ENCODE measurements around the gene CCND1.
"Not testable (repeated sequence)": the region's sequence is repeated elsewhere in the genome, so short reads cannot be mapped to it uniquely, and the experiment has no call there.

Gene CCND1

DNA sequence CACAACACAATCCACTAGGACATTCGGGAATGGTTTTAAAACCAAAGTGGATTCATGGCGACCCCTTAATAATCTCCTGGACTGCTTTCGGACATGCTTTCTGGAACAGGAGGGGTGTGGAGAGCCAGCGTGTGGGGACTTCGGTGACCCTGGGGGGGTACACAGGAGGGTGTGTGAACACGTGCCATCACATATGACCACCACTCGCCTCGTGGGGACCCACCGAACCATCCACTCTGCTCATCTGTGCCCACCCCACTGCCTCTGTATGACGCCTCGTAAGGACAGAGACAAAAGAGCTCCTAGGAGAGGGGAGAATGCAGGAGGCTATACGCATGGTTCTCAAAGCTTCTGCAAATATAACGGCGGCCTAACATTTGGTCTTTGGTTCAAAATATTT, 25.3 kb downstream of the CCND1 start:
- no peak for DNase-seq (ENCODE audit: low read depth in 2 of 2)

DNA sequence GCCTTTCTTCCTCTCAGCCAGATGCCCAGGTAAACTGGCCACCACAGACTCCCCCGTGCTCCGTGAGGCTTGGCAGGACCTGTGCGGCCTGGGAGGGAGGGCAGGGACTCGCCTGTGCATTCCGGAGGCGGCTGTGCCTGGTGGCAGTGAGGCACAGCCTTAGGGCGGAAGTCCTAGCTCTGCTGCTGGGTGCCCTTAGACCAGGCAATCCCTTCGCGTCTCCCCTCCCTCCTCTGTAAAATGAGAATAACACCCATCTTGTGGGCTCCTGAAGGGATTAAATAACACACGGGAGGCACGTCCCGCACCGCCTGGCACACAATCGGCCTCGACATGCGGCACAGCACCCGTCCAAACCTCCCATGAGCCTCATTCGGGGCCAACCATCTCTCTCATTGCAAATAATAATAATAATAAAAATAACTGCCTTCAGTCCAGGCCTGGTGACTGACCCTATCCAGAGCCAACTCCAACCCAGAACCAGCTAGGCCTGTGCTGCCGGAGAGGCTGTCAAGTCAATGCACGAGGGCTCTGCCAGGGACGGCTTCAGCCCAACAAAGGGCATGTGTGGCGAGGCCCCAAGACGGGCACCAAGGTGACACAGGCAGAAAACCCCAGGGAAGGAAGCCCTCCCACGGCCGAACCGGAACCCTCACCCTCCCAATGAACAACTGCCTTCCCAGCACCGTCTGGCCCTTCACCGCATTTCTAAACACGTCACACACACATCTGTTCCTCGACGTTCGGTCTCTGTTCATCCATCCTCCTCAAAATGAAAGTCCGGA, 26.0 kb downstream of the CCND1 start:
- DNase-seq (ENCODE audit: low read depth in 2 of 2), result no peak

DNA sequence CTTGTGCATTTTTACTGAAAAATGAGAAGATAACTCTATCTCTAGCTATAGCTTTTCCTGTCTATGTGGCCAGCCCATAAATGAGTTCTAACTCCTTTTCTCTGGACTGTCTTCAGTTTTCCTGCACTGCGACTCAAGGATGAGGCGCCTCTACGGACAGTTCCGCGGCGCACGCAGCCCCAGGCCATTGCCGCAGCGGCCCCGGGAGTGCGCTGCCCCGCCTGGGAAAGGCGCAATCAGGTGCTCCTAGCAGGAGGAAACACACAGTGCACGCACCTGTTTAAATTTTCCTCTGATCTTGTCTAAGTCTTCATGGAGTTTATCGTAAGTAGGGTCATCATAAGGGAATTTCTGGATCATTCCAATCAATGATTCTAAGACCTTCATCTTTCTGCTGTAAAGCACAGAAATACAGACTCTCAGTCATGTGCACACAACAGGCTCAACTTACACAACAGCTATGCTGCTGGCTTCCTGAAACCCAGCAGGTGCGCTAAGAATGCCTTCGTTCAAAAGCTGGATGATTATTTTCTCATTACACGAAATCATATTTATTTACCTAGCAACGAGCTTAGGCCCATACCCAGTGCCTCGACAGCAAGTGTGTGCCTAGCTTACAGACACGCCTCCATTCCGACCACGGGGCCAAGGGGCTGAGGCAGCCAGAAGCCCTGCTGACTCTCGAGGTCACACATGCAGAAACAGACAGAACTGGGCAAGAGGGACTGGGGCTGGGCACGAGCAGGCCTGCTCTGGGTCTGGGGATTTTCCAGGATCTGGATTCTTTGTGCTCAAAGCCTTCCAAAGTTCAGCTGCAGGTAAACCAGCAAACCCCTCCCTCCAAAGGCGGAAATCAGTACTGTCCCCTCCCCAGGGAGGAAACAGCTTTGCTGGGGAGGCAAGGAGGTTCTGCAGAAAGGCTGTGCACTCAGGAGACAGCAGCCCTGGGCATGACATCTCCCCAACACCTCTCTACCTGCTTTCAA, 27.0 kb downstream of the CCND1 start:
- no peak for DNase-seq (ENCODE audit: low read depth in 2 of 2)

DNA sequence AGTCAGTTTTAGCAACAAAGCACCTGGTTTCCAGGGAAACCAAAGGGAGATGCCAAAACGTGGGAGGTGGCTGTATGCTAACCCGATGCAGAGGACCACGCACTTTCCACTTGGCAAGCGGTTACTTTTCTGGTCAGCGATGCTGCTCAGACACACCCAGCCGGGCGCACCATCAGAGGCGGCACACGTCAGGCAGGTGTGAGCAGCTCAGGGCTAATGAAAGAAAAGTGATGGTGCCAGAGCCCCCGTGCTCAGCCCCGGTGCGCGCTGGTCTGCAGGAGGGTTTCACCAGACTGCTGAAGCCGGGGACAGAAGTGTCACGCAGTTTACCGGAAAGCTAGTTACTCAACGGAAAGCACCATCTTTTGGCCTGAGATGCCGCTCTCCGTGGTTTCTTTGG, 28.5 kb downstream of the CCND1 start:
- DNase-seq (ENCODE audit: low read depth in 2 of 2), result no peak

GRCh38 chr11:69670158-69670845, 29.3 kb downstream of the CCND1 start:
- peak; percentile 43 to 44 for DNase-seq (ENCODE audit: low read depth in 2 of 2)

DNA sequence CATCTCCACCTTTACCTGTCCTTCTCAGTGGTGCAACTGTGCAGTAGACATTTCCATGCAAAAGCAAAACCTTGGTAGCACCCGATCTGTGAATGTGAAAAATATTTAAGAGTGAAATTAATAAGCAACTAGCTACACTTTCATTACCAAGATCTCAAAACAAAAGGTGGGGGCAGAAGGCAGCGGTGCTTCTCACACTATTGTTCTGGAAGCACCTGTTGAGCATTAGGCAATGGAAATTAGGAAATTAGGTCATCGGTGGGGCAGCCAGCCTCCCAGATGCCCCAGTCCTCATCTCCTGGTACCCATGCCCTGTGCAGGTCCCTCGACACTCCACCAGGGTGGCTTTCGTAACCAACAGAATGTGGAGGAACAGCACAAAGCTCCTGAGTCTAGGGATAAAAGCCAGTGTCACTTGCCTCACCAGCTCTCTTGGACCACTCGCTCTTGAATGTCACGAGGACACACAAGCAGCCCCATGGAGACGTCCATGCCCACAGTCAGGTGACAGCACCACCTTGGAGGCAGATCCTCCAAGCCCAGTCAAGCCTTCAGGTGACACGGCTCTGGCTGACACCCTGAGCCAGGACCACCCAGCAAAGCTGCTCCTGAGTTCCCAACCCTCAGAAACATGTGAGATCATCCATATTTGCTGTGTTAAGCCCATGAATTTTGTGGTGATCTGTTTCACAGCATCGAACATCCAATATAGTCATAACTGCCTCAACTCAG, 30.9 kb downstream of the CCND1 start:
- no peak for DNase-seq (ENCODE audit: low read depth in 2 of 2)

DNA sequence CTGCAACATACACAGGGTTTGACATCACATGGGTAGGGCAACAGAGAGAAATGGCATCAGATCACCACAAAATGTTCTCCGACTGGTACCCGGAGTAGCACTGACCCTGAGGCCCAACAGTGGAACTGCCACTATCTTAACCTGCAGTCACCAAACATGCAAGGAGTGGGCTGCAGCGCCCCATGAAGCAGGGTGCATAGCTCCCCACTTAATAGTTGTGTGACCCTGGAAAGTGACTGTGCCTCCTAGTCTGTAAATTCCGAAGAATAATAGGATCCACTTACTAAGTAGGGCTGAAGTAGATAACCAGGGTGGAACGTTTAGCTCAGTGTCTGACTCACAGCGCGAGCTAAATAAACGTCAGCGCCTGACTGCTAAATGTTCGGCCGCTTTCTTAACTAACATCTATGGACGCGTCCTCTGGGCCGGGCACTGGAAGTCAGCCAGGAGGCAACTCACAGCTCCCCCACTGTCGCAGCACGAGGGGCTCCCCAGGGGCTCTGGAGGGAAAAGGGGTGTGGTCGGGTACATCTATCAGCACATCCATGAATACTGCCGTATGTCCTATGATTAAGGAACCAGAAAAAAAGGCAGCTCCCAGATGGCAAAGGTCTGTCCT, 33.4 kb downstream of the CCND1 start:
- DNase-seq (ENCODE audit: low read depth in 2 of 2), result no peak

DNA sequence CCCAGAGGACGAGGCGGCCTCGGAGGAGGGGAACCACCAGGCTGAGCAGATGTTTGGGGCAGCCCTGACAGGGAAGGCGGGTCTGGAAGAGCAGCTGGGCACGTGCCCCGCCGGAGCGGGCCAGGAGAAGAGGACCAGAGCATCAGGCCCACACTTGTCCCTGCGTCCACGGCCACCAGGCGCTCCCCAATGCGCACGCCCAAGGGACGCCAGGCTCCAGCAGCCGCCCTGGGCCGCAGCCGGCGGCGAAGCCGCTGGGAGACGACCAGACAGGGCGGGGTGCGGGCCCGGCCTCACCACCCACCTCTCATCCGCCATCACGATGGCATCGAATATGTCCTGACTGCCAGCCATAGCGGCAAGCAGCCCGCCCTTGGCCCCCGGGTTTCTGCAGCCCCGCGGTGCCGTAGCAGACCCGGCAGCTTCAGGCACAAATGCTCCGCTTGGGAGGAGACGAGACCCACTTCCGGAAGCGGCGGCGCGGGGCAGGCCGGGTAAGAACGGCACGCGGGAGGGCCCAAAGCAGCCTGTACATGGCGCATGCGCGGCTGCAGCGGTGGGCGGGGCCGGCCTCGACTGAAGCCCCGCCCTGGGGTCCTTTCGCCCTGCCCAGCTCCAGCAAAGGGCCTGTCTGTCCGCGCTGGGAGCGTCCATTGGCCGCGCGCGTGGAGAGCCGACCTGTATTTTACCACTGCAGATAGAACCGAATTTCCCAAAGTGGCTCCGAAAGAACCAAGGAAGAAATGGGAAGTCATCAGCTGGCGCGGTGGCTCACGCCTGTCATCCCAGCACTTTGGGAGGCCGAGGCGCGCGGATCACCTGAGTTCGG, 34.1 kb downstream of the CCND1 start, which contains the start of gene LTO1:
Gene LTO1, minus strand, starts transcription at position 468 of the 829 bp plus-strand sequence. Its CDS starts 114 bp downstream, at position 354.
- peak; percentile 85 to 86 for DNase-seq (ENCODE audit: low read depth in 2 of 2)

- no peak for DNase-seq (ENCODE audit: low read depth in 2 of 2)
Observed at GRCh38 chr11:69677749-69678148, 36.8 kb downstream of the CCND1 start.

GRCh38 chr11:69680688-69681087, 39.7 kb downstream of the CCND1 start:
- DNase-seq (ENCODE audit: low read depth in 2 of 2), result no peak

- no peak for DNase-seq (ENCODE audit: low read depth in 2 of 2)
Observed at GRCh38 chr11:69682221-69682620, 41.3 kb downstream of the CCND1 start.

DNA sequence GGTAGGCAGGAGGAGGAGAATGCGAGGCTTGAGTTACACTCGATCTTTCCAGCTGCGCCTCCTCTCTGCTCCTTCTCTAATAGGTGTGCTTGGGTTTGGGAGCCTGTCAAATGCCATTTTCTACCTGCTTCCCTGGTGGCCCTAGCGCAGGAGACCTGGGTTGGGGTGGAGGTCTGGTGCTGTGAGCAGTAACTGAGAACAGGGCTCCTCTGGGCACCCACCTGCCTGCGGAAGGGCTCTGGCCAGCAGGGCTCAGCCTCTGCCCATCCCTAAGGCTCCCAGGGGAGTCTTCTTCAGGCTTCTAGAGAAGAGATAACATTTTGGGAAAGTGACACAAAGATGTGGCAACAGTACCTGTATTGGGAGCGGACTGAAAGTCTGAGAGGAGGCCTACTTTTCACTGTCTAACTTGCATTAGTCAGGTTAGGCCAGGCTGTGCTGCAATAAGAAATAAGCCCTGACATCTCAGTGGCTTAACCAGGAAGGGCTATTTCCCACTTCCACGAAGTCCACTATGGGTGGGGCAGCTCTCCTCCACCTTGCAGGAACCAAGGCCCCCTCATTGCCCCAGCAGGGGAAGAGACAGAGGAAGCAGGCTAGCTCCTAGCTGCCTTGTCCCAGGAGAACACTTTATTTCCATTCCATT, 41.8 kb downstream of the CCND1 start:
- no peak for DNase-seq (ENCODE audit: low read depth in 2 of 2)

DNA sequence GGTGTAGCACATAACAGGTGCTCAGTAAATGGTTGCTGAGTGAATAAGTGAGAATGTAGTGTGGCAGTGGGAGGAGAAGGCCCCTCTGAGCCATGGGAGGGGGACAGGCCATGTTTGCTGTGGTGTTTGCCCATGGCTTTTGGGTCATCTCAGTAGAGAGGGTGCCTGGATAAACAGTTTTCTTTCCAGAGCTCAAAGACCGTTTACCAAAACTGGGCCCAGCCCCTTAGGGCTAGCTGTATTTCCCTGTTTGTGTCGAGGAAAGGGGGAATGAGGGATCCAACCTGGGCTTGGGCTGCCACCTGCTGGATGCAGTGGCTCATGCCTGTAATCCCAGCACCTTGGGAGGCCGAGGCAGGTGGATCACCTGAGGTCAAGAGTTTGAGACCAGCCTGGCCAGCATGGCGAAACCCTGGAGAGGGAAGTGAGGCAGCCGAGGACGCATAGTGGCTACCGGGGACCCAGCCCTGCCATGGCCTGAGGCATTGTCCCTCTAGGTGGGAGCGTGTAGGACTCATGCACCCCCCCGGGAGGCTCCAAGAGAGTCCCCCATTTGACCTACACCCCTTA, 42.9 kb downstream of the CCND1 start:
- no peak for DNase-seq (ENCODE audit: low read depth in 2 of 2)

GRCh38 chr11:69684651-69685050, 43.7 kb downstream of the CCND1 start:
- DNase-seq (ENCODE audit: low read depth in 2 of 2), result no peak

DNA sequence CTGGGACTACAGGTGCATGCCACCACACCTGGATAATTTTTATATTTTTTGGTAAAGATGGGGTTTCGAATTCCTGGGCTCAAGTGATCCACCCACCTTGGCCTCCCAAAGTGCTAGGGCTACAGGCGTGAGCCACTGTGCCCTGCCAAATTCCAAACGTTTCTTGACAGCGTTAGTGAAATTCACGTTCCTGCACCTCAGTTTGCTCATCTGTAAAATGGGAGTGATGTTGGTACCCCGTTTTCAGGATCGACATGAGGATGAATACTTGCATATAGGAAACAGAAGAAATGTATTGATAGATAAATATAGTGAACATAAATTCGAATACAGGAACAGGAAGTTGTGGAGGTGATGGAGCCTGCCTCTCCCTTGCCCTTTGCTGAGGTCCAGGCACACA, 44.4 kb downstream of the CCND1 start:
- DNase-seq (ENCODE audit: low read depth in 2 of 2), result no peak

DNA sequence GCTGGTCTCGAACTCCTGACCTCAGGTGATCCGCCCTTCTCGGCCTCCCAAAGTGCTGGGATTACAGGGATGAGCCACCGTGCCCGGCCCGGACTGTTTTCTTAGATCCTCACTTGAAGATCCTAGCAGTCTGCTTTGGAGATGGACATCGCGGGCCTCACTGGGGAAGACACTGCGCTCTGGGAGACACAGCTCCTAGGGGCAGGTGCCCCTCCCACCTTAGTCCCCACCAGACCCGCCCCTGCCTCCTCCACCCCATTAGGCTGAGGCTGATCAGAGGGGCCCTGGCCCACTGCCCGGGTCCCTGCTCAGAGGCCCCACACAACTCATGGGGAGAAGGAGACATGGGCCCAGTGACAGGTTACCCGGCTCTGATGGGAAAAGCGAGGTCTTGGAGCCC, 45.5 kb downstream of the CCND1 start:
- no peak for DNase-seq (ENCODE audit: low read depth in 2 of 2)

DNA sequence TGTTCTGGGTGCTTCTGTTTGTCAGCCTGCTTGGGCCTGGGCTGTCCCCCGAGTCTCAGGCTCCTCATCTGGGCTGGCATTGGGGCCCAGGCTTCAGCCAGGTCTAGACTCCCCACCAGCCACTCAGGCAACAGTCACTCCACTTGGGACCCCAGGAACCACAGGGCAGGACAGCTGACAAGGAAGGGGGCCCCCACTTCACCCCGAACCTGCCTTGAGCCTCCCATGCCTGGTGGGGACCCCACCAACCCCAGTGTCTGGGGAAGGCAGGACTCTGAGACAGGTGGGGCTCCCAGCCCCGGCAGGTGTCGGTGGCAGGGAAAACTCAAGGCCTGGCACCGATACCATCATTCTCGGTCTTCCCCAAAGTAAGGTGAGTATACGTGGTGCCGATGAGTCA, 45.9 kb downstream of the CCND1 start:
- DNase-seq (ENCODE audit: low read depth in 2 of 2), result no peak

DNA sequence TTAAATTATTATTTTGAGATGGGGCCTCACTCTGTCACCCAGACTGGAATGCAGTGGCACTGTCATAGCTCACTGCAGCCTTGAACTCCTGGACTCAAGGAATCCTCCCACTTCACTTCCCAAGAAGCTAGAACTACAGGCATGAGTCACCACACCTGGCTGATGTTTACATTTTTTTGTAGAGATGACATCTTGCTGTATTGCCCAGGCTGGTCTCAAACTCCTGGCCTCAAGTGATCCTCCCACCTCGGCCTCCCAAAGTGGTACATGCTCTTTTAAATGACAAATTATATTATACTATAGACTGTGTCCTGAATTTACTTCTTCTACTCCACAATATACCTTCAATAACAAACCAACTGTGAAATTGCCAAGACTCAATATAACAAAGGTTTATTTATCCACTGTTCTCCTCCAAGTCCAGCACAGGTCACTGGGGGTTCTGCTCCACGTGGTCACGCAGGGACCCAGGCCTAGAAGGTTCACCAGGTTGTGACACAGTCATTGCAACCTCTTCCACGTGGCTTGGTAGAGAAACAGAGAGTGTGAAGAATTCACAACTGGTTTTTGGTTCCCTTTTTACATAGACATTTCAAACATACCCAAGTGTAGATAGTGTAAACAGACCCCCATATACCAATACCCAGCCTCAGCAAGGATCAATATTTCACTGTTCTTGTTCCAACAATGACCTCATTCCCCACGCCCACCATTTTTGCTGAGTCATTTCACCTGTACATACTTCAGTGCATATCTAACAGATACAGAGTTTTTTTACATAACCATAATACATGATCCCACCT, 47.2 kb downstream of the CCND1 start:
- not testable (repeated sequence) for DNase-seq (ENCODE audit: low read depth in 2 of 2)
